Measurements from ENCODE around the gene ZCRB1.

GRCh38 chr12:42360747-42361403 is 35.0 kb upstream of the ZCRB1 start:
- TF ChIP-seq CTCF (IDR thresholded peaks at IDR 0.05) (no peak), POLR2A (IDR thresholded peaks at IDR 0.05) (no peak), POLR2AphosphoS5 (IDR thresholded peaks at IDR 0.05) (no peak), EP300 (IDR thresholded peaks at IDR 0.05) (no peak)
